Heart right ventricle (tissue), 16 donors: ENCODE data around the gene VPS13A. TPM values are rescaled to one million over a fixed set of nuclear protein-coding genes. Genes with fewer than 3 reads are reported as not detected.
"Not testable (repeated sequence)": the region's sequence is repeated elsewhere in the genome, so short reads cannot be mapped to it uniquely, and the experiment has no call there.

Experiments used
- ATAC-seq, 8 donors: fragments of 200-7000 bp; cut with Tn5 transposase; one replicate each; pipeline ENCODE4 v1.9.1; 2020; ENCODE audit warnings: mild to moderate bottlenecking in 8 of 8, moderate library complexity in 8 of 8, moderate number of reproducible peaks in 1 of 8
- DNase-seq, 2 donors: peaks; one replicate each; pipeline ENCODE4 v3.0.0-alpha.2; 2020
- H3K27ac ChIP-seq, 10 donors: fragments of 200-600 bp; sonication (generic) in 2 of 10; one replicate each; pipeline versions ENCODE4 v1.5.0 to v1.8.0; 2020 to 2022; ENCODE audit warnings: mild to moderate bottlenecking in 3 of 10
- H3K27me3 ChIP-seq, 7 donors: fragments of 200-600 bp; one replicate each; pipeline ENCODE4 v1.8.0; 2021 to 2022; ENCODE audit warnings: mild to moderate bottlenecking in 2 of 7
- H3K36me3 ChIP-seq, 9 donors: fragments of 200-600 bp; sonication (generic) in 1 of 9; one replicate each; pipeline versions ENCODE4 v1.5.0 to v1.8.0; 2020 to 2022; ENCODE audit warnings: mild to moderate bottlenecking in 2 of 9
- H3K4me1 ChIP-seq, 9 donors: fragments of 200-600 bp; sonication (generic) in 1 of 9; one replicate each; pipeline versions ENCODE4 v1.5.0 to v1.8.0; 2020 to 2022; ENCODE audit warnings: mild to moderate bottlenecking in 4 of 9
- H3K4me3 ChIP-seq, 10 donors: fragments of 200-600 bp; sonication (generic) in 2 of 10; one replicate each; pipeline versions ENCODE4 v1.5.0 to v1.8.0; 2020 to 2022; ENCODE audit warnings: mild to moderate bottlenecking in 7 of 10, moderate library complexity in 2 of 10
- H3K9me3 ChIP-seq, 11 donors: fragments of 200-600 bp in 10 of 11; sonication (generic) in 2 of 11; one replicate each; pipeline versions ENCODE4 v1.5.0 to v1.8.0; 2013 to 2022; ENCODE audit warnings: mild to moderate bottlenecking in 2 of 11, control low read depth in 1 of 11, moderate library complexity in 1 of 11
- WGBS, 2 donors: extraction: QIAGEN DNeasy Blood & Tissue Kit; methylation state at CpG; one replicate each; pipeline ENCODE4 v1.1.7; 2013; ENCODE audit warnings: inconsistent platforms in 1 of 2; 5-methylcytosine and 5-hydroxymethylcytosine counted together
- intact Hi-C, 10 donors: fragments of 100-400 bp; cut with DNase I; formaldehyde crosslinking; loops; one replicate each; pipeline versions ENCODE4 v1.11.1 to v1.14.2; 2022
- polyA plus RNA-seq, 2 donors: library from polyadenylated mRNA; stranded (reverse); fragments of 200-250 nt; gene quantifications; one replicate each; pipeline ENCODE4 v1.2.3, GENCODE V29; 2013
- total RNA-seq, 10 donors: library from RNA; stranded (reverse); fragmentation: NEBNext Ultra II Directional in 3 of 10; extraction: Animal tissue kit (Norgen Biotek cat#: 25700) in 3 of 10; gene quantifications; one replicate each; pipeline versions ENCODE4 v1.2.1 to v1.2.4, GENCODE V29; 2021 to 2023
- TF ChIP-seq, protein P1 (sequence below), 9 donors: fragments of 200-600 bp; sonication (generic) in 2 of 9; IDR thresholded peaks; one replicate each; pipeline versions ENCODE4 v1.5.0 to v1.8.0; 2021 to 2022; ENCODE audit warnings: antibody characterized with exemption in 9 of 9, mild to moderate bottlenecking in 5 of 9, moderate library complexity in 1 of 9
- donor health status: Arrhythmogenic right ventricular cardiomyopathy.
- donor health status: ischemic (EF 13 %, LVEDD 7.1; RV severe dilation, severe dysfunction).
- donor health status: healthy with polysubstance abuse.
- donor health status: DM: no; HTN: yes; CAD: no.
- donor health status: DM: no; HTN: no; CAD: no.
- donor health status: ischemic (EF 25% LVEDD 6.9; RV normal size, moderate dysfunction).
- donor health status: ischemic (EF 25% LVEDD 5.7; RV mildly dilated, moderate dysfunction).
- donor health status: healthy.
- donor health status: DM: yes; HTN: yes; CAD: no.
- donor health status: Ischemic cardiomyopathy.
- donor health status: ischemic (EF 35%, LVEDD 5.7; RV mildly dilated, moderate dysfunction).
- donor health status: nonischemic (EF 11% LVEDD 7.7; RV severe dilation, severe dysfunction).
- donor health status: DM: yes; HTN: yes; CAD: no.
- donor health status: PGD.
- donor health status: ischemic (EF 29% LVEDD 5.4; RV normal size, mild dysfunction).
- donor health status: nonischemic (EF 23%, LVEDD 6.1; RV moderate dilation, normal function).

Gene VPS13A
- total and polyA plus RNA-seq, 12 donors, result 6.8 to 53.2 (median 33.6) TPM

DNA sequence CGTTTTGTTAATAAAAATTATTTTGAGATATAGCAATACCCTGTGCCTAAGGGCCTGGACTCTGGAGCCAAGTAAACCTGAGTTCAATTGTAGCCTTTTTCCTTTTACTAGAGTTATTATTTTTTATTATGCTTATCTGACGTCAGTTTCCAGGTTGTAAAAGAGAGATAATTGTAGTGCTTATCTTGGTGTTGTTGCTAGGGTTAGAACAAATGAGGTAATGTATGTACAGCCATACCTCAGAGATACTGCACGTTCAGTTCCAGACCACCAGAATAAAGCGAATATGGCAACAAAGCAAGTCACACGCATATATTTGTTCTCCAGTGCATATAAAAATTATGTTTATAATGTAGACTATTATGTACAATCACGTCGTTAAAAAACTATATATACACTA is 215.0 kb downstream of the VPS13A start:
- no peaks in the 10 kb centered on the region for H3K27me3 ChIP-seq
- H3K4me3 ChIP-seq, result no peak overlapping the region
- peaks cover 0 to 3% (median 0%) of the 10 kb centered on the region in 11 donors for H3K9me3 ChIP-seq
- peaks cover 0 to 14% (median 0%) of the 10 kb centered on the region in 9 donors for H3K36me3 ChIP-seq
- TF ChIP-seq, protein P1, sequence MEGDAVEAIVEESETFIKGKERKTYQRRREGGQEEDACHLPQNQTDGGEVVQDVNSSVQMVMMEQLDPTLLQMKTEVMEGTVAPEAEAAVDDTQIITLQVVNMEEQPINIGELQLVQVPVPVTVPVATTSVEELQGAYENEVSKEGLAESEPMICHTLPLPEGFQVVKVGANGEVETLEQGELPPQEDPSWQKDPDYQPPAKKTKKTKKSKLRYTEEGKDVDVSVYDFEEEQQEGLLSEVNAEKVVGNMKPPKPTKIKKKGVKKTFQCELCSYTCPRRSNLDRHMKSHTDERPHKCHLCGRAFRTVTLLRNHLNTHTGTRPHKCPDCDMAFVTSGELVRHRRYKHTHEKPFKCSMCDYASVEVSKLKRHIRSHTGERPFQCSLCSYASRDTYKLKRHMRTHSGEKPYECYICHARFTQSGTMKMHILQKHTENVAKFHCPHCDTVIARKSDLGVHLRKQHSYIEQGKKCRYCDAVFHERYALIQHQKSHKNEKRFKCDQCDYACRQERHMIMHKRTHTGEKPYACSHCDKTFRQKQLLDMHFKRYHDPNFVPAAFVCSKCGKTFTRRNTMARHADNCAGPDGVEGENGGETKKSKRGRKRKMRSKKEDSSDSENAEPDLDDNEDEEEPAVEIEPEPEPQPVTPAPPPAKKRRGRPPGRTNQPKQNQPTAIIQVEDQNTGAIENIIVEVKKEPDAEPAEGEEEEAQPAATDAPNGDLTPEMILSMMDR (IDR thresholded peaks at IDR 0.05), result no peak
- H3K4me1 ChIP-seq, result no peaks in the 10 kb centered on the region
- intact Hi-C loops, result no loop called here
- WGBS, 2 donors, result 92 to 93% methylated on average over 7 of the region's 7 CpGs
- no peak for ATAC-seq
- no peak for DNase-seq
- H3K27ac ChIP-seq, result no peak overlapping the region

DNA sequence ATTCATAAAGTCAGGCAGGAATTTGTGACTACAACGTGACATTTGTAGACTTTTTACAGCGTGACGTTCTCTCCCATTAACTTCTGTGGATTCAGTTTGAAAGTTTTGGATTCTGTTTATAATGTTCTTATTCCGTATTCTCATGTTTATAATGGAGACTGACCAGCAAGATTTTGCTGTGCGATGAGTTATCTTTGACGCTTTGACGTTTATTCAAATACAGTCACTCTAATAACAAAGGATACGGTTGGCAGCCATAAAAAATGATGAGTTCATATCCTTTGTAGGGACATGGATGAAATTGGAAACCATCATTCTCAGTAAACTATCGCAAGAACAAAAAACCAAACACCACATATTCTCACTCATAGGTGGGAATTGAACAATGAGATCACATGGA is 221.2 kb downstream of the VPS13A start:
- H3K36me3 ChIP-seq, H3K4me3 ChIP-seq, DNase-seq, ATAC-seq, H3K4me1 ChIP-seq, intact Hi-C loops, H3K27ac ChIP-seq, H3K27me3 ChIP-seq, H3K9me3 ChIP-seq: not testable (repeated sequence)
- 94 to 96% methylated on average over 9 of the region's 9 CpGs for WGBS, 2 donors

DNA sequence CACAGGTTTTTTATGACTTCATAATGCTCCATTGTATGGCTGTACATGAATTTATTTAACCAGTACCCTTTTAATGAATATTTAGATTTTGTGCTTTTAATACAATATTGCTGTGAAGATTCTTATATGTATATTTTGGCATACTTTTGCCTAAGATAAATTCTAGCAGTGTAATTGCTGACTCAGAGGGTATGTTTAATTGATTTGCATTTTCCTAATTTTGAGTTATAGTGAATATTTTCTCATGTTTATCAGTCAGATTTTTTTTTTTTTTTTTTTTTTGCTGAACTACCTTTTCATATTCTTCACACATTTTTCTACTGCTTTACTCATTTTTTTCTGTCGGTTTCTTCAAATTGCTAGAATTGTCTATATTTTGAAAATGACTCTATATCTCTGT is 222.6 kb downstream of the VPS13A start:
- Histone ChIP-seq H3K9me3 (no peaks in the 10 kb centered on the region), H3K27me3 (no peaks in the 10 kb centered on the region), H3K27ac (no peak overlapping the region), H3K4me1 (no peaks in the 10 kb centered on the region), H3K4me3 (no peak overlapping the region), H3K36me3 (peaks cover 0 to 17% (median 0%) of the 10 kb centered on the region in 9 donors)
- WGBS, 2 donors, result 94 to 100% methylated on average over 1 of the region's 1 CpG
- intact Hi-C loops, result no loop called here
- no peak for DNase-seq
- ATAC-seq, result no peak
- TF ChIP-seq, protein P1 (IDR thresholded peaks at IDR 0.05), result no peak

DNA sequence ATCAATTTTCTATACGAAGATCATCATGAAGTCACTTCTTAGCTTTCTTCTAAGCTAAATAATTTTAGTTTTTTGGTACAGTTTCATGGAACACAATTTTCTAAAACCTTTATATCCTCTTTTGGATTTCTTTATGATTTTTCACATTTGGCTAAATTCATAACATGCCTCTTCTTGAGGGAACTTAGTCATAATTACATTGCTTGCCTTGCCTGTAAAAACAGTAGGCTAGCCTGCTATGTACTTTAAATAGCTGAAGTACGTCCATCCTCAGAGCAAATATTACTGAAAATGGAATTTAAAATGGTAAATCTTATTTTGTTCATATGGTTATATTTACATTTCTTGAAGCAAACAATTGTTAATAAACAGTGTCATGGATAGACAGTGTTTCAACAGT is 225.0 kb downstream of the VPS13A start:
- no peak overlapping the region for H3K27ac ChIP-seq
- WGBS, 2 donors, result 77 to 81% methylated on average over 2 of the region's 2 CpGs
- no peak for ATAC-seq

DNA sequence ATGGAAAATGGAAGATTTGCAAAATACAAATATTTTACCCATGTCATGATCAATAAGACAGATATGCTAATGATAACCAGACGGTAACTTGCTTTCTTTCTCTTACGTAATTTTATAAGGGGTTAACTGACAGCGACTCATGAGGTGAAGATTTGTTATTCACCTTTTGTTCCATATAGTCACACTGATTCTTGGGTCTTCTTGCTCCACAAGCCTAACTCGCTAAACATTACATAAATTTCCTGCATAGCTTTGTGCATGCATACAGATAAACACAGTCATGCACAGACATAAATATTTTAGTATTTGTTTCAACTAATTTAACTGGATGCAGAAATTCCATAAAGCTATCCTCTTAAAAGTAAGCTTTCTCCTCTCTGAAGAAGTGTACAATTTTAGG is 225.9 kb downstream of the VPS13A start:
- Histone ChIP-seq H3K9me3 (no peaks in the 10 kb centered on the region), H3K36me3 (peaks cover 0 to 50% (median 8%) of the 10 kb centered on the region in 9 donors), H3K27me3 (no peaks in the 10 kb centered on the region), H3K27ac (no peak overlapping the region), H3K4me3 (no peak overlapping the region), H3K4me1 (no peaks in the 10 kb centered on the region)
- intact Hi-C loops, result no loop called here
- DNase-seq (no peak), ATAC-seq (no peak)
- 94 to 95% methylated on average over 4 of the region's 4 CpGs for whole genome bisulfite sequencing, 2 donors
- TF ChIP-seq, protein P1 (IDR thresholded peaks at IDR 0.05), result no peak

More for the DNA sequence above, 225.0 kb downstream of the VPS13A start:
- H3K27me3 ChIP-seq, result no peaks in the 10 kb centered on the region
- H3K36me3 ChIP-seq, result peaks cover 0 to 40% (median 6%) of the 10 kb centered on the region in 9 donors
- no peak for DNase-seq
- intact Hi-C loops, result no loop called here
- H3K9me3 ChIP-seq, result no peaks in the 10 kb centered on the region
- H3K4me1 ChIP-seq, result no peaks in the 10 kb centered on the region
- H3K4me3 ChIP-seq, result no peak overlapping the region
- TF ChIP-seq, protein P1 (IDR thresholded peaks at IDR 0.05), result no peak

DNA sequence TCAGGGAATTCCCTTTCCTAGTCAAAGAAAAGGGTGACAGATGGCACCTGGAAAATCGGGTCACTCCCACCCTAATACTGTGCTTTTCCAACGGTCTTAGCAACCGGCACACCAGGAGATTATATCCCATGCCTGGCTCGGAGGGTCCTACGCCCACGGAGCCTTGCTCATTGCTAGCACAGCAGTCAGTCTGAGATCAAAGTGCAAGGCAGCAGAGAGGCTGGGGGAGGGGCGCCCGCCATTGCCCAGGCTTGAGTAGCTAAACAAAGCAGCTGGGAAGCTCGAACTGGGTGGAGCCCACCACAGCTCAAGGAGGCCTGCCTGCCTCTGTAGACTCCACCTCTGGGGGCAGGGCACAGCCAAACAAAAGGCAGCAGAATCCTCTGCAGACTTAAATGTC is 231.2 kb downstream of the VPS13A start:
- H3K27me3 ChIP-seq, H3K4me1 ChIP-seq, H3K4me3 ChIP-seq, ATAC-seq, DNase-seq, H3K27ac ChIP-seq, H3K9me3 ChIP-seq, intact Hi-C loops: not testable (repeated sequence)
- H3K36me3 ChIP-seq, result peaks cover 0 to 58% (median 8%) of the 10 kb centered on the region in 9 donors
- WGBS, 2 donors, result 93 to 97% methylated on average over 9 of the region's 9 CpGs
